ENCODE data around the gene PBX3.
A peak's percentile ranks its signal among the peaks of the same experiment; 100 is the strongest.

Gene PBX3

DNA sequence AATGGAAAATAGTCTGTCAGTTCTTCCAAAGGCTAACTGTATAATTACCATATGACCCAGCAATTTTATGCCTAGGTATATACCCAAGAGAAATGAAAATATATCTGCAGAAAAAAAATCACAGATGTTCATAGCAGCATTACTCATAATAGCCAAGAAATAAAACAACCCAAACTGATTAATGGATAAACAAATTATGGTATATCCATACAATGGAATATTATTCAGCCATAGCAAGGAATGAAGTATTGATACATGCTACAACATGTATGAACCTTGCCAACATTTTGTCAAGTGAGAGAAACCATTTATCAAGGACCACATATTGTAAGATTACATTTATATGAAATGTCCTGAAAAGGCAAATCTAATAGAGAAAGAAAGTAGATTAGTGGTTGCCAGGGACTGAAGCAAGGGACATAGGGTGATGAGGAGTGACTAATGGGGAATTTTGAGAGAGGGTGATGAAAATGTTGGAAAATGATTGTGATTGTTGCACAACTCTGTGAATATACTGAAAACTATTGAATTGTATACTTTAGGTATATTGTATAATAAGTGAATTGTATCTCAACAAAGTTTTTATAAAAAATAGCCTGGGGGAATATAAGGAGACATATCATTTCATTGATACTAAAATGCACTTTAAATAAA, 114.4 kb downstream of the PBX3 start:
- no peak for DNase-seq (ENCODE audit: low read depth in 2 of 3, low spot score in 1 of 3)

DNA sequence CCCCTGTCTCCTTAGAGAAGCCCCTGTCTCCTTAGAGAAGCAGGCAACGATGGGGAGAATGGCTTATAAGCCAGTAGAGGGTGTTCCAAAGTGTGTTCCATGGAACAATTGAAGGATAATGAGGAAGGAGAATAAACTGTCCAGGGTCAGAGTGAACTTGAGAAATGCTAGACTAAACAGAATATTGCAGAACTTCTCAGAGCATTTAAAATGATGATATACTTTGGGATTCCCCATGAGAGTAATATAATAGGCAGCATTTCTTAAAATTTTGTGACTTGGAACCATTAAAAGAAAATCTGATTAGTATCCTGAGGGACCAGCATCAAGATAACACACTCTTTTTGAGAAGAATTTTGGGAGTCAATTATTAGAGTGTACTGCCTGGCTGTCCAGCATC, 116.8 kb downstream of the PBX3 start:
- DNase-seq (ENCODE audit: low read depth in 2 of 3, low spot score in 1 of 3) = no peak

DNA sequence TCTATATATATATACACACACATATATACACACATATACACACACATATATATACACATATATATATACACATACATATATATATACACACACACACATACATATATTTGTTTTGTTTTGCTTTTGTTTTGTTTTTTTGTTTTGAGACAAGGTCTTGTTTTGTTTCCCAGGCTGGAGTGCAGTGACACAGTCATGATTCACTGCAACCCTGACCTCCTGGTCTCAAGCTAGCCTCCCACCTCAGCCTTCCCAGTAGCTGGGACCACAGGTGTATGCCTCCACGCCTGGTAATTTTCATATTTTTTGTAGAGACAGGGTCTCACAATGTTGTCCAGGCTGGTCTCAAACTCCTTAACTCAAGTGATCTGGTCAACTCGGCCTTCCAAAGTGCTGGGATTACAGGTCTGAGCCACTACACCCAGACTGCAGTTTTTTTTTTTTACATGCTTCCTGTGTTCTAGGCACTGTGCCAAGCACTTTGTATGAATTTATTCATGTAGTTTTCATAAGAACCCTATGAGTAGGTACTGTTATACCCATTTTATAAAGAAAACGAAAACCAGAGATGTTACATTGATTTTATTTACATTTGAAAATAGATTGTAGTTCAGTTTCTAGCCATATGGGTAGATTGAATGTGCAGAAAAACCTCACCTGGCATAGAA, 120.7 kb downstream of the PBX3 start:
- DNase-seq (ENCODE audit: low read depth in 2 of 3, low spot score in 1 of 3) = no peak

DNA sequence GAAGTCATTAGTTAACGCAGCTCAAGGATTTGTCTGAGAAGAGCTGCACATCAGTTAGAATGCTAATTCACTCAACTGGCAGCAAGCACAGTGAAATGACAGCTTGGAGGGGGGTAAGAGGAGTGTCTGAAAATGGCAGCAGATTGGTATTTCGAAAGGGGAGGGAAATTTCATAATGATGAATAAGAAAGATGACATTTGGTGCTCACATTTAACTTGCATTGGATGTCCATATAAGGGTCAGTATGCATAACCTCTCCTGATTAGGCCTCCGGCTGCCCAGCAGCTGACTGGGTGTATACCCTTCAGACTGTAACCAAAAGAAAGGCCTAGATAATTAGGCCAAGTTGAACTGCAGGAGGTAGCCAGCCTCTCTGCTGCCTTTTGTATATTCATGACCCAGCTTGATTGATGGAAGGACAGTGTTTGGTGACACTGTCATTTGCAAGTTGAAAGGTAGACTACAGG, 131.0 kb downstream of the PBX3 start:
- DNase-seq (ENCODE audit: low read depth in 2 of 3, low spot score in 1 of 3) = no peak

DNA sequence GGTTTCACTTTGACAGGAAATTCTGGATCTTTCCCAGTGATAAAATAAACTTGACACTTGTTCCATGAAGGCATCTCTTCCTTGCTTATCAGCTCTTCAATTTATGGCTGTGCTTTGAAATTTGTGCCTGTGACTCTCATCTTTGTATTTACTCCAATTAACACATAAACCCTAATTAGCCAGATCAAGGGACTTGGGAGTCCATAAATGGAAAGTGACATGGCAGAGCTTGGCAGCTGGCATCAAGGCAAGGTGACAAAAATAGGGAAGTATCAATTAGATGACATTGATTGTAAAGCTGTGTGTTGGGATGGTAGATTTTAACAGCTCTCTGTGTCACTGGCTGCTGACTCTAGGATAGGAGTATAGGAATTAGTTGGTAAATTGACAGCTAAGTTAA, 133.9 kb downstream of the PBX3 start:
- no peak for DNase-seq (ENCODE audit: low read depth in 2 of 3, low spot score in 1 of 3)

DNA sequence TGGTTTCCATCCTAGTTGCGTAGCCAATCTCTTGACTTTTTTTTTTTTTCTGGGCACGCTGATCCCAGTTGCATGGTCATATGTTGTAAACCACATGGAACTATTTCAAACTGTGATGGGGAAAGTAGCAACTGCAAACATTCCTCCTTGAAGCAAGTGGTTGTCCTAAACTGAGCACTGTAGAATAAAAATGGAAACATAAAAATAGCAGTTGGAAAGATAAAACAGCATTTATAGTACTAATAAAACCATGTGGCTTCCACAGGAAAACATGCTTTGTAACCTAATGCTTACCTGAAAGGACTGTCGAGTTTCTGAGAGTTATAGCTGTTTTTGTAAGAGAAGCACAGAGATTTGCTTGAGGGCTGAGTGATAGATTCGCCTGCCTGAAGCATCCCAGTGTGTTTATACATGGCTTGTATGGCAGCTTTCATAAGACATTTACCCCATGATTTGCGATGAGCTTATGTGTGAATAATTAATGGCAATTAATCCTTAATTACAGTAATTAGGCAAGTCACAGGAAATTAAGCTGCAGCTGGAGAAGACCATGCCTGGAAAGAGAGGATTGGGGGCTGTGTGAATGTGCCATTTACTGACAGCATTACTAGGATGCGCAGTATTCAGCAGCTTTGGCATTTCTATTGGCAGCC, 136.5 kb downstream of the PBX3 start:
- no peak for DNase-seq (ENCODE audit: low read depth in 2 of 3, low spot score in 1 of 3)

DNA sequence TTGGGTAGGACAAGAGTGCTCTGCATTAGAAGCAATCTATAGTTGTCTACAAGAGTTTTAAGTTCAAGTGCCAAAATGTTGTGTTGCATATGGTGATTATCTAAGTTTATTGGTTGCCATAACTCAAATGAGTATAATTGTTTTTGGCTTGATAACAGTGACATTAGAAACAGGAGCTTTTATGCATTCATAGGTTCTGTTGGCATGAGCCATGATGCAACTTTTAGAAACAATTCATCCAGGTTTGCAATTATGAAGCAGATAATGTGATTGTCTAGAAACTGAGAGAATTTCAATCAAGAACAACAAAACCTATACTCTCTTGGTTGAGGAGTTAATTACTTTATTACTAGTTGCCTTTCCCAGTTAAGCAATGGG, 137.0 kb downstream of the PBX3 start:
- DNase-seq (ENCODE audit: low read depth in 2 of 3, low spot score in 1 of 3) = no peak

DNA sequence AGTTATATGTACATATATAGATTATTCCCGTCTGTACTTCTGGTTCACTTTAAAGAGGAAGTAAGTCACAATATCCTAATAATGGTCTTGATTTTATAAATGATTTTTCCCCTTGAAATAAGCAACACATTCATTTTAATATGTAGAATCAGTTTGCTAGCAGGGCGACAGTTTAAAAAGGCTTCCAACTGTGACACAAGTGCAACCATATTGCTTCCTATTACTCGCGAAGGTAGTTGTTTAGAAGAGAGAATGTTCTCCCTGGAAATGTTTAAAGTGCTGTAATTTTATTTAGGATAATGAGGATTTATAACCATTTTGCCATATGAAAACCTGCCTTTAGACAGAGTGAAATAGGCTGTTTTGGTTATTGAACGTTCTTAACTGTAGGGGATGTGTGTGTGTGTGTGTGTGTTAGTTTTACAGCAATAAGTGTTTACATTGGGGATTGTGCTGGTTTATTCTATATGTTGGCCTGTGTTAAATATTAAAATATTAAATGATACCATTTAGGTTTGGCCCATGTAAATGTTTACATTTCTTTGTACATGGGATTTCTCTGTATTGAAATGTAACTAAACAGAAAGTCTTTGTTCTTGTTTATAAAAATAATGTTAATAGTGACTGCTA, 138.3 kb downstream of the PBX3 start:
- DNase-seq (ENCODE audit: low read depth in 2 of 3, low spot score in 1 of 3) = no peak

DNA sequence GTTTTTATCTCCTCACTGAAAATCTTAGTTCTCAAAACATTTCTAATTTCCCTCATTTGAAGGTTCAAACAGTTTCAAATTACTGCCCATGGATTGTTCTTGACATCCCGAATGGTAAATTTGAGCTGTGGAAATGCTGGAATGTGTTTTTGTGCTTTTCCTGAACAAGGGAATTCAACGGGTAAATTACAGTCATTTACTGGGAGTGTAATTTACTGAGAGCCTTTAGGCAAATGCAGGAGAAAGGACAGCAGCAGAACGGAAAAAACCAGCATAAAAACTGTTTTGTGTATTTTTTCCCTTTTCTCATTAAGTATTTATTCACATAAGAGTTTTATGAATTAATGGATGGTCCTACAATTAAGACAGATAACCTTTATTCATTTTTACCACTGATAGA, 139.2 kb downstream of the PBX3 start:
- no peak for DNase-seq (ENCODE audit: low read depth in 2 of 3, low spot score in 1 of 3)

DNA sequence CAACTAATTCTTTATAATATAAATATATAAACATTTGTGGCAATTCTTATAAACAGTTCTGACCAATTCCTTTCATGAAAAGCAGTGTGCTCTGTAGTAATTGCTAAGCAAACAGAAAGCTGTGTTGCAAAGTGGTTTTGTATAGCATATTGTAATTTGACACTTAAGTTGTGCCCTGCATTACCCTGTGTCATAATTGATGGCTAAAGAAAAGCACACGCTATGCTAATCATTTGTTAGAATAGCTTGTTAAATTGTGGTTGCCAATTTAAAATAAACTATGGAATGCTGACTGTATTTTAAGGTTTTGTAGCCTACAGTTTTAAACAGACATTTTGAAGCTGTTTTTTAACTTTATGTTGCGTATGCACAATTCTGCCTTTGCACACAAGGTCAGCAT, 140.0 kb downstream of the PBX3 start:
- no peak for DNase-seq (ENCODE audit: low read depth in 2 of 3, low spot score in 1 of 3)

DNA sequence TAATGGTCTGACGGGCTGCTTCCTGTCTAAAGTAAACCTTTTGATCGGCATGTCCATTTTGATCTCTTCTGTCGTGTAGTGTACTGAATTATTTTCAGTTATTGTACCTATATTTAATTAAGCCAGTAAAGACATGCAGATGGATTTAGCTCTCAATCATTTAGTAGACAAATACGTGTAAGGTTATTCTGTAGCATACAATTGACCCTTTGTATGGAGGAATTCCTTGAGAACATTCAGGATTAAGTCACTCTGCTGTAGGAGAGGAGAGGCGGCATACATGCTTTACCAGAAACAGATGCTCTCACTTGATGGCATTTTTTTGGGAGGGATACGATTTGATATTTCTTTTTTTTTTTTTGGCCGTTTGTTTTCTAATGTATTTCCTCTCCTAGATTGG, 141.0 kb downstream of the PBX3 start:
- no peak for DNase-seq (ENCODE audit: low read depth in 2 of 3, low spot score in 1 of 3)

DNA sequence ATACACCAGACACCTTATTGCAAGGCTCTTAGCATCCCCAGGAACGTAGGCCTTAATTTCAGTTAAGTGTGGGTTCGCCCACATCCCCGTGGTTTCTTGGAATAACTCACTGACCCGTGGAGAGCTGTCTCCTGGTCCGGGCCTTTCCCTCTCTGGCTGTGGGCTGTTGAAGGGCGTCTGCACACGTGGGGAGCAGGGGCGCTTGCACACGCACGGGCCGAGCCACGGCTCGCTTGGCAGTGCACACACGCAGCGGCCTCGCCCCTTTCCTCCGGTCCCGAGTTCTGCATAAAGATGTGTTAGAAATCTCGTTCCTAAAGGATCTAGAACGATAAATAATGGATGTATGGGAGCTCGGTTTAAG, 141.9 kb downstream of the PBX3 start:
- DNase-seq (ENCODE audit: low read depth in 2 of 3, low spot score in 1 of 3) = peak in 1 of 3 donors; percentile 1

DNA sequence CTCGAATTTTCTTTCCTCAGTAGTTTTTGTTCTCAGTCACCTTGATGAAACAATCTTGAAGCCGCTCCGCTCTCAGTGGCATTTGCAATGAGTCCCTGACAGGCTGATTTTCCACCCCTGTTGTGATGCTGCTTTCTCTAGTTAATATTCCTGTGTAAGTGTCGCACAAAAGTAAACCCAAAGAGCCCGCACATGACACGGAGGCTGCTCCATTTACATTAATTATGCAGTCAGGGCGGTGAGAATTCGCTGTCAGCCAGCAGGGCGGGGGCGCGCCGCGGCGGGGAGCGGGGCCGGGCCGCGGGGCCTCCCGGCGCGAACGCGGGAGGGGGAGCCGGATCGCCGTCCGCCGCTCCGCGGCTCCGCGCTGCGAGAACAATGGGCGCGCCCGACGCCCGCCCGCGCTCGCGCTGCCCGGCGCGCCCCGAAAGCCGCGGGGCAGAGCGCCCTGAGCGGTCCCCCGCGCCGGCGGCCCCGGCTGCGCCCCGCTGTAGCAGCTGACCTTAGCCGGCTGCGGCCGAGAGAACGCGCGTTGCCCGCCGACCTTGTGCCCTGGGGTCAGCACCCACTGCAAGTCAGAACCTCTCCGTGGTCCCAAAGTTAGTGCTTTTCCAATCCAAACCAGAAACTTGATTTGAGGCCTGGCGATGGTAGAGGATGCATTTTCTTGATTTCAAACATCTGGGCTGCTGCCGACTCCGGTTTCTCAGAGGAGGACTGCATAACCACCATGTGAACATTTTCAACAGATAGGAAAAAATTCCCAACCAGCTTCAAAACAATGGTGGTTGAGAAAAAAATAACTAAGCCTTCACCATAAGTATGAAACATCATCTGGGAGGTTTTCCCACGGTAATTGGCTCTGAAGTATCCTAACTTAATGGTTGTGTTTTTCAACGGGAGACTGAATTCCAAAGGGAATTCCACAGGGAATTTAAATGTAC, 142.6 kb downstream of the PBX3 start:
- DNase-seq (ENCODE audit: low read depth in 2 of 3, low spot score in 1 of 3) = peak in 2 of 3 donors; percentile 5 to 16

DNA sequence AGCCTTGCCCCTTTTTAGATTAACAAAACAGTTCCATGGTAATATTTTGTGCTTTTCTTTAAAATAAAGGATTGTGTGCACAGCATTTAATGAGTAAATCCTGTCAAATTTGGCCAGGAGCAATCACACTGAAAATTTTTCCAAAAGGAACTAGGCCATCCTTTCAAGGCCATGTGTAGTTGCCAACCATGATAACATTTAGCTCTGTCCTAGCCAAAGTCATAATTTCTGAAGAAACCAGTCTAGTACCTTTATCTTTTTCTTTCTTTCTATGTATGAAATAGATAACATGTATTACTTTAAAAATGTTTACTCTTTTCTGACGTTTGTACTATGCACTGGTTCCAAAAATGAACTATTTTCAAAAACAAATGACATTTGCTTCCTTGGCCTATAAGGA, 143.7 kb downstream of the PBX3 start:
- no peak for DNase-seq (ENCODE audit: low read depth in 2 of 3, low spot score in 1 of 3)

DNA sequence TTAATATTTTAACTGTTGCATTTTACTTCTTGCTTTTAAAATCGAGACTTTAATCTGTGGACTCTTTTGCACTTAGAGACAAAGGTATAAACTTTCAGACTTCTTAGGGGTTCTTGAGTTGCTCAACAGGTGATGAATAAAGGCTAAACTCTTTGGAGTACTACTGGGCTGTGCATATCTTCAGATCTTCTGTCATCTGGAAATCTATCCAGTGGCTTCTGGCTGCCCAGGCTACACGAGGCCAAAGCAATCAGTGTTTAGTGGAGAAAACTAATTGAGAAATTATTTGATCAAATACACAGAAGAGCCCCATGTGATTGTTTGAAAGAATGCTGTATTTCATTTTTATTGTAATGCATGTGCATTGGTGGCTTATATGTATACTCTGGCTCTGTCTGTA, 146.1 kb downstream of the PBX3 start:
- DNase-seq (ENCODE audit: low read depth in 2 of 3, low spot score in 1 of 3) = no peak

DNA sequence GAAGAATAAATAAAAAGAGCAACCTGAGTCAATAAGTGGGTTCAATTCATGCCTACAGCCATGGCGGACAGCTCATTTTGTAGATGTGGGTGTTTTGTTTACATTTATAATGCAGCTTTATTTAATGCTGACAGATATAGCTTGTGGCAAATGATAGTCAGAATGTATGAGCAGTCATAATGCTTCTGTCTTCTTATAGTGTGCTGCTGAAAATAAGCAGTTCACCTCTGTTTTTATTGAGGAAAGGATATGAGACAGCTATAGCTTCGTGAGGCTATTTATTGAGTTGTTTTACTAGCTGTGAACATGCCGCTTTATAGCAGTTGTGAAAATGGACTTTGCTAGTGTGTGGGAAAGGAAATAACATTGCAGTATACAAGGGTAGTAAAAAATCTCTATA, 147.4 kb downstream of the PBX3 start:
- no peak for DNase-seq (ENCODE audit: low read depth in 2 of 3, low spot score in 1 of 3)

DNA sequence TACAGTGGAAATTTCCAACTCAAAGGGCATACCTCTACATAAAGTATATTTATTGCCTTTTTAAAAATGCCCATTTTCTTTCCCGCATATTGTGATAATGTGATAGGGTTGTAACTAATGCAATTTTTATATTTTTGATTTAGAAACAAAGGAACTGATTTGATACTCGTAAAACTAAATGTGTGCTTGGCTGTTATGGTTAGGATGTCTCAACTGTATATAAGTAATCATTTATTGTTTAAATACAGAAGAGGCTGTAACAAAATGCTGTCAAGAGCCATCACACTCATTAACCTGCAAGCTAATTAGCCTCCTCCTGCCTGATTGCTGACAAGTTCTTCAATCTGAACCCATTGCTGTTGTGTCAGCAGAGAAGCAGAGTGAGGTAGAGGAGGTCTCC, 149.2 kb downstream of the PBX3 start:
- no peak for DNase-seq (ENCODE audit: low read depth in 2 of 3, low spot score in 1 of 3)

DNA sequence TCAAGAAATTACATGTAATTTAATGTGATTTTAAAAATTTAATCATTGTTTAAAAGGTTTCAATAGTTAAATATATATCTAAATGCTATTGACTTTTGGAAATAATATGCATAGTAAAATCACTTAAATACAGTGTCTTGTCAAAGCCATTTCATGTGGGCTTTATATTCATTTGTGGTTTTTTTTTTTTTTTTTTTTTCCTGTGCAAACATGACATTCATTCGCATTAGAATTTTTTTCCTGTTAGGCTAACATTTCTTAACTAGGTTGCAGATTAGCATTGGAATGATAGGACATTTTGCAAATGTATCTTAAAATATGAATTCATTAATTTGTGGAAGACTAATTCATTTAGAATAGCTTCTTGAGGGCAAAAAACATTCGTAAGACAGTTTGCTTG, 149.8 kb downstream of the PBX3 start:
- no peak for DNase-seq (ENCODE audit: low read depth in 2 of 3, low spot score in 1 of 3)

DNA sequence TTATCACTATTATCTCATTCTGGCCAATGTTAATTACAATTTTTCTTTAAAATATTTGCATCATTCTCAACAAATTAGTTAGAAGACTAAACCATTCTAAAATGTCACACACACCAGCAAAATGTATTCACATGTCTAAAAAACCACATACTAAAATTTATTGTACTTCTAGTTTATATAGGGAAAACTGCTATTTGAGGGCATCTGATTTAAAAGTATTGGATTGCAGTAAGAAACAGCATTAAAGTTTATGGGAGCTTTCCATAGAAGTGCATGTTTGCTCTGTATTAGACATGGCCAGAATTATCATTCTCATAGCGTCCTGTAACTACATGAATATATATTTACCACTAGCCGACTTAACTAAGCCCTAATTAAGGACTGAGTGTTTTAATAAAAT, 150.3 kb downstream of the PBX3 start:
- no peak for DNase-seq (ENCODE audit: low read depth in 2 of 3, low spot score in 1 of 3)

DNA sequence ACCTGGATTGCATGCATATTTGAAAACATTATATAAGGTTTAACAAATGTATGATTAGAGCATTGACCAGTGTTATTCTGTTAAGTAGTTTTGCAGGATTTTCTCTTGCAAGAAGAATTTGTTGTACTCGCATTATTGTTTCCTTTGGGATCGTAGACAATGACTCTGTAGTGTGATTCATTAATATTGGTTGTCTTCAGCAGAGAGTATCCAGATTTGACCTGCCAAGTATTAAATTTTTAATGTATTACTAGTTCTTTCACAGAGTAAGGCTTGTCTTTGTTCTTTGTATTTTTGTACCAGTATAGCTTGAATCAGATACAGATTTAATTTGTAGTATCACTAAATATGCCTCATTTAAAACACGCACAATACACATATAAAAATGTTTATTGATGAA, 155.0 kb downstream of the PBX3 start:
- DNase-seq (ENCODE audit: low read depth in 2 of 3, low spot score in 1 of 3) = no peak

DNA sequence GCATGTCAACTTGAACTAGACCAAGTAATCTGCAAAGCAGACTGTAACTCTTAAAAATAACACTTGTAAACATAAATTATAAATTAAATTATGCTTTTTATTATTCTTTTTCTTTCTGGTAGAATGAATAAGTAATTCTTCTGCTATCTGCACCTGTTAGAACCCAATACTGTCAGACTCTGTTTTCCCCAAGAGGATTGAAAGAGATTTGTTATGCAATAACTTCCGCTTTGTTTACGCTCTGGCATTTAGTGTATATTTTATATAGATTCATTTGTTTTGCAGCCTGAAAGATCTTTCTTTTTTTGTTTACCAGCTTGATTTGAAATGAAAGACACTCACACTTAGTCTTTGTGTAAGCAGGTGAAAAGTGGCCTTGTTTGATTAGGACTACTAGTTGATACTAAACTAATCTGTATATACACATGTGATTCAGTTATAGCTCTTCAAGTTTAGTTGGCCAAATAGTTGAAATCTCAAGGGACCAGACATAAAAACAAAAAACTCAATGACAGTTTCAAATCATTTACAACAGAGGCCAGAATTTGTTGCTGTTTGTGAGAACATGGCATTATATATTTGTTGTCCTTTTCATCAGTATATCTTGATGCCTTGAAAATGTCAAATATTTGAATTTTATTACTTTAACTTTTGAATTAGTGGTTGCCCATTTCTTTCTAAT, 155.8 kb downstream of the PBX3 start:
- no peak for DNase-seq (ENCODE audit: low read depth in 2 of 3, low spot score in 1 of 3)
